ENCODE results near the gene TGM5.
"Not testable (repeated sequence)": the region's sequence is repeated elsewhere in the genome, so short reads cannot be mapped to it uniquely, and the experiment has no call there.

The TGM5 gene

GRCh38 chr15:43275740-43276562, 9.2 kb upstream of the TGM5 start:
- DNase-seq: no peak

GRCh38 chr15:43274136-43274535, 7.4 kb upstream of the TGM5 start:
- DNase-seq: no peak

GRCh38 chr15:43273243-43273642, 6.5 kb upstream of the TGM5 start:
- no peak for DNase-seq

GRCh38 chr15:43271908-43272307, 5.2 kb upstream of the TGM5 start:
- DNase-seq: not testable (repeated sequence)

GRCh38 chr15:43270676-43271306, 4.1 kb upstream of the TGM5 start:
- DNase-seq: no peak

- no peak for DNase-seq
Measured at GRCh38 chr15:43270113-43270665, 3.5 kb upstream of the TGM5 start.

GRCh38 chr15:43268111-43269105, 1.7 kb upstream of the TGM5 start:
- DNase-seq: no peak

- DNase-seq: no peak
Measured at GRCh38 chr15:43267439-43267838, 711 bp upstream of the TGM5 start.

GRCh38 chr15:43266386-43266785, 342 bp downstream of the TGM5 start:
- no peak for DNase-seq

GRCh38 chr15:43260011-43260615, 6.6 kb downstream of the TGM5 start:
- no peak for DNase-seq

GRCh38 chr15:43258781-43259180, 7.9 kb downstream of the TGM5 start:
- DNase-seq: no peak

- no peak for DNase-seq
Measured at GRCh38 chr15:43256341-43256740, 10.4 kb downstream of the TGM5 start.

GRCh38 chr15:43255376-43255775, 11.4 kb downstream of the TGM5 start:
- no peak for DNase-seq

GRCh38 chr15:43253431-43254403, 13.0 kb downstream of the TGM5 start:
- peak; percentile 18 for DNase-seq

GRCh38 chr15:43251871-43252250, 14.9 kb downstream of the TGM5 start:
- DNase-seq: no peak

- DNase-seq: no peak
Measured at GRCh38 chr15:43251185-43251870, 15.4 kb downstream of the TGM5 start.

GRCh38 chr15:43250785-43251184, 15.9 kb downstream of the TGM5 start:
- no peak for DNase-seq

GRCh38 chr15:43249699-43250203, 17.0 kb downstream of the TGM5 start:
- no peak for DNase-seq

- no peak for DNase-seq
Measured at GRCh38 chr15:43249236-43249635, 17.5 kb downstream of the TGM5 start.

GRCh38 chr15:43246261-43246774, 20.4 kb downstream of the TGM5 start:
- DNase-seq: no peak

All from activated CD4-positive, alpha-beta T cell treated with anti-CD3 and anti-CD28 coated beads, Interleukin-2, amount 50 U/mL, for 1 hour (primary cell).